Iris pigment epithelial cell (primary cell): ENCODE measurements around the gene RBFOX2.

Experiments
- DNase-seq: peaks from one replicate; pipeline ENCODE4 v3.0.0-alpha.2; 2011; ENCODE audit warnings: low read depth

The RBFOX2 gene

DNA sequence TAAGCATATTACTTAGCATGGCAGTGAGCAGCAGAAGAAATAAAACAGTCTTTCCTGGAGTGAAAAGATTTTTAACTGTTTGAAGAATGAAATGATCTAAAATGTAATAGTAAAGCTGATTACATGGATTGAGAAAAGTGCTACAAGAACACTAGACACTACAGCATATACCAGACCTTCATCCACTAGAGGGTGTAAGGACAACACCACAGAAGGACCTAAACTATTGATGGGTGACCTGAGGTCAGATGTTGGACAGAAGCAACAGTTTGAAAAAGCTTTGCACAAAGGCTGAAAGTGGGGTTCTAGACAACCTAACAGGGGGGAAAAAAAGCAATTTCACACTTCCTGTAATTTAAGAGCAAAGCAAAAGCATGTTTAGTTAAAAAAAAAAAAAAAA lies 97.7 kb downstream of the RBFOX2 start:
- DNase-seq: peak; percentile 79

DNA sequence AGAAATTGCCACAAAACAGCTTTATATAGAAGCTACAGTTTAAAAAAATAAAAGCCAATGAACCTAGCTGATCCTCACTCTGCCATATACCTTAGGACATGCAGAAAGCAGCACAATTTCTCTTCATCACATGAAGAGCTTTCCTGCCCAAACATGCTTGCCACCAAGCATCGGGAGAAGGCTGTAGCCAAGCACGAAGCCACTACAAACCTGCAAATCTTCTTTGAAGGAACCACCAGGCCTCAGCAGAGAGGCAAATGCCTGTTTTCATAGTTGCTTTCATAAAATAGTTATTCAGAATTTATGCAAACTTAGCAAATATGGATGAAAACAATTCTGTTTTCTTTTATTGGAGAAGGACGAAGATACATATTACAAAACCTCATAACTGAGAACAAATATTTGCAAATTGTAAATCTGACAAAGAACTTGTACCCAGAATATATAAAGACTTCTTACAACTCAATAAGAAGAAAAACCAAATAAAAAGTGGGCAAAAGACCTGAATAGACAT lies 100.3 kb downstream of the RBFOX2 start:
- DNase-seq: no peak

DNA sequence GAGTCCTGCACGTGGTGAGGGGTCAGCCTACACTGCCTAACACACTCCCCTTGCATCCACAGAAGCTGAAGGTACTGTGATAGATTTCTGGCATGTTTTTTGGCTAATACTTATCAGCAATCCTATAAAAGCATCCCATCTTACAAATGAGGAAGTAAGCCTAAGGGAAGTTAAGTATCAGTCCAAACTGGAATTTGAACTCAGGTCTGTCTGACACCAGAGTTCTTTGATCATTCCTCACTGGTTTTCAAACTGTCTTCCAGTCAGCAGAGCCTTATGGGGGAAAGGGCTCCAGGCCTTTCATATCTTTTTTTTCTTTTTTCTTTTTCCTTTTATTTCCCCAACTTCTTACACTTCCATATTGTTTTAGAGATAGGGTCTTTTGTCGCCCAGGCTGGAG lies 105.6 kb downstream of the RBFOX2 start:
- DNase-seq: no peak

DNA sequence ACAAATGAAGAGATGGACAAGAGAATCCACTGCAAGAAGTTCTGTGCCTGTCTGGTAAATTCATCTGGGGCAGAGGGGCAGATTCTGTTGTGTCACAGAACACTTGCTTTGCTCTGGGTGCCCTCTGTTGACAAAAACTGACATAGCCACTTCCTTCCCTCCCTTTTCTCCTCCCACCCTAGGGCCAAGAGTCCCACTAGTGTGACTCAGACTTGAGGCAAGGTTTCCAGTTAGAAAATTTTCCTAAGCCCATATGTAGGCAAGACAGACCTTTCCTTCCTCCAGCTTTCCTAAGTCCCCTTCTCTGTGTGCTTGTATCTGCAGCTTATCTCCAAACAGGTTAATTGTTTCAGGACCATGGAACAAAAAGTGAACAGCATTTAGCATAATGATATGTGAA lies 106.8 kb downstream of the RBFOX2 start:
- peak; percentile 90 for DNase-seq

DNA sequence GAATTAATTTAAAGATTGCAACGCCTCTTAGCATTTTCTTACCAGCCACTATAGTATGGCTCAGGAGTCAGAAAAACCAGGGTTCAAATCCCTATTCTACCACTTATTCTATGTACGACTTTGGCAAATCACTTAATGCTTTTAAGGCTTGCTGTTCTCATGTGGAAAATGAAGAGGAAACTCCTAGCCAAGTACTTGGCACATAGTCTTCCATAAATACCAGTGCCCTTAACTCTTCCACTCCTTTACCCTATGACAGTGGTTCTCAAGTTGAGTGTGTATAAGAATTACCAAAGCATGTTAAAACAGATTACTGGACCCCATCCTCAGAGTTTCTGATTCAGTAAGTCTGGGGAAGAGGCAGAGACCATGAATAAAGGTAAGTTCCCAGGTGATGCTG lies 107.6 kb downstream of the RBFOX2 start:
- no peak for DNase-seq

DNA sequence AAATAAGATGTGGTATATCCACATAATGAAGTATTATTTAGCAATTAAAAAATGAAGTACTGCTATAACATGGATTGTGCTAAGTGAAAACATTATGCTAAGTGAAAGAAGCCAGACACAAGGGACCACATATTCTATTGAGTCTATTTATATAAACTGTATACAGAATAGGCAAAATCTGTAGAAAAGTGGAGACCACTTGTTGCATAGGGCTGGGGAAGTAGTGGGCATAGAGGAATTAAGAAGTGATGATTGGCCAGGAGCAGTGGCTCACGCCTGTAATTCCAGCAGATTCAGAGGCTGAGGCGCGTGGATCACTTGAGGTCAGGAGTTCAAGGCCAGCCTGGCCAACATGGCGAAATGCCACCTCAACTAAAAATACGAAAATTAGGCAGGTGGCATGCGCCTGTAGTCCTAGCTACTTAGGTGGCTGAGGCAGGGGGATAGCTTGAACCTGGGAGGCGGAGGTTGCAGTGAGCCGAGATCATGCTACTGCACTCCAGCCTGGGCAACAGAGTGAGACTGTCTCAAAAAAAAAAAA lies 109.6 kb downstream of the RBFOX2 start:
- DNase-seq: no peak

DNA sequence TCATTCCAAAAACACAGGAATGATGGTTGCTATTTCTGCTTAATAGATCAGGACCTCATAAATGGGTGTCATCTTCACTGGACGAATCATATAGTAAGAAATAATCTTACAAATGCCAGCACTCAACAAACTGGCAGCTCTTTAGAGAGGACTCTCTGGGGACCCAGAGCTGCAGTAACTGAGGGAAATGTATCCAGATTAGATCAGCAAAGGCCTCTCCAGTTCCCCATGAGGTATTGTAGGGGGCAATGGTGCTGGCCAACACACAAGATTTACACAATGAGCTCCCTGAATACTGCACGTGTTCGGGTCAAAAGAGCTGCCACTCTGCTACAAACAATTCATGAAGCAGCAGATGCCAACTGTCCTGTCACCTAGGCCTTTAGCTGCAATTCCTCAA lies 110.2 kb downstream of the RBFOX2 start:
- no peak for DNase-seq

DNA sequence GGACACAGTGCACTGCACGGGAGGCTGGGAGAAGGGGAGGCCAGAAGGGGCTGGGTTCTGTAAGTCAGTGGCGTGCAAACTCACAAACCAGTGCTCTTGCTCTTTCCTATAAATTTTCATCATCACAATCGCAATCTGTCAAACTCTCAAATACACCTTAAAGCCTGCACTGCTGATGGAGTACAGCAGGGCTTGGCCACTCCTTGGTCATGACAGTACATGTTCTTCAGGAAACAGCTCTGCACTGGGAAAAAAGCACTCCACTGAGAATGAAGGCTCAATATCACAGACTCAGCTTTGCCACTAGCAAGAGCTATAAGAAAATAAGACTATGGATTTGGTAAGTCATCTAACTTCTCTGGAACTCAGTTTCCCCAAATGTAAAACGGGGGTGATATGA lies 111.0 kb downstream of the RBFOX2 start:
- no peak for DNase-seq

DNA sequence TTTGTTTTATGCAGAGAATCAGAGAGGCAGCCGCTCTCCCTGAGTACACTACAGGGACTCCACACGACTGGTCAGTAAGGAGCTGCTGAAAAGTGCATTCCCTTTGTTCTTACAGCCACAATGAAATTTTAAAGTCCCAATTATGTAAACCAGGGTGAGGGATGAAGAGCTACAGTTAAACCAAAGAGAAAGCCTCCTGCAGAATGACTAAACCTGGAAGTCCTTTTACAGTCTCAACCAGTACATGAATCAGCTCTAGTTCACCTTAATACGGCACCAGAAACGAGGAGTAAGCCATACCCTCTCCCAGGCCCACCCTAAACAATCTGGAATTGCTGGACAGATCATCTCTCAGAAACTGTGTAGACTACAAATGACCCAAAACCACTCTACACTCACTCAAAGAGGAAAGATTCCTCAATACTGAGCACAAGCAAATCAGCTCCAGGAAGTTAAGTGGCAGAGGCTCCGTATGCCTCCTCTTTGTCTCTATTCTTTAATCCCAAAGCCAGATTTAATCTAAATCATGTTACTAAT lies 113.1 kb downstream of the RBFOX2 start:
- DNase-seq: peak; percentile 43

DNA sequence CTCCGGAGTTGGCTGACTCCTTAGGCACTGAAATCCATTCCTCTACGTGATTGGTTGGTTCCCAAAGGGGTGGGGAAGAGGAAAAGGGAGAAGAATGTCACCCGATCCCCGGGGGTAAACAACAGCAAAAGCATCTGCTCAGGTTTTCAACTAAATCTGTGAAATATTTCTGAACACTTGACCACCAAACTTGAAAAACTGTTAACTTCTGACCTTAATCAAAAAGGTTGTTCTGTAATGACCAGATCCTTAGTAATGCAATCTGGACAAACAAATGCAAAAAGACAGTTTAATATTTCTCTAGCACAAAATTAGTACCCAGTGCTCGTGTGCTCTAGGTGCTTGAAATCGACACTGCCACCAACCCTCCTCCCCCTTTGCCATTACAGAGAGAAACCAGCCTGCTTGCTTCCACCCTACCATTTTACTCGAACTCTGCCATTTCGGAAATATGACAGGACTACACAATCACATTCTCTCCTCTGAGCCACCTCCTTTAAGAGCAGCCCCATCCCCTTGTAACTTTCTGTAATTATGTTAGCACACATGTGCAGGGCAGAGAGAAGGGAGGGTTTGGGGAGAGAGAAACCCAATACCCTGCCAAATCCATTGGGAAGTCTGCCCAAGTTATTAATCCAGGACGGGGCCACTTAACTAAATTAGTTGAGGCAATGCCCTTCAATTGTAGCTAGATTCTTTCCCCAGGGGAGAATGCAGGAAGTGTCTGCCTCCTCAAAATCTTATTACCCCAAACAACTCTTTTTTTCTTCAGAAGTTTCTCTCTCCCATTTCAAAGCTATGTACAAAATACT lies 113.8 kb downstream of the RBFOX2 start:
- DNase-seq: peak; percentile 93

DNA sequence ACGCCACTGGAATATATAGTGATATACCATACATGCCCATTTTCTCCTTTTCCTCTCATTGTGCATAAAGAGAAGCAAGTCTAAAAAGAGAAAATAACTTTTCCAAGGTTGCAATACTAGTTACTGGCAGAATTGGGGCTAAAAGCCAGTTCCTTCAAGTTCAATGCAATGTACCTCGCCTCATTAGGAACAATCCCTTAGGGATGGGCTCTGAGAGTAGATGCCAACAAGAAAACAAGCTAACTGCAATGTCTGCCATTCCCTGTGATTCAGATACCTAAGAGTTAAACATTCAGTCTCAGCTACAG lies 114.3 kb downstream of the RBFOX2 start:
- DNase-seq: no peak

DNA sequence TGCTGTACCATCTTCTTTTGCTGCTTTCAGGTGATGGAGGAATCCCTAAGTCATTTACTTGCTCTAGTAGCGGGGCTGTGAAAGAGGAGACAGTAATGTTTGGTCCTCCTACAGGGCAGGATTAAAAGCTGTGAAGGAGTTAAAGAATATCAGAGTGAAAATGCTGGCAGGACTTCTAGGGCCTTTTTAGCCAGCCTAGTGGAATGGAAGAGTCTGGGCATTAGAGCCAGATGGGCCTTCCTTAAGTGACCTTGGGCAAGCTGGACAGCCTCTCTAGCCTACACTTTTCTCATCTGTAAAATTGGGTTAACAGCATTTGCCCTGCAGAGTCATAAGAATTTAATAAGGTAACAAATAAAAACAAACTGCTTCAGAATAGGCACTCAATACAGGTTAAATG lies 114.7 kb downstream of the RBFOX2 start:
- no peak for DNase-seq

DNA sequence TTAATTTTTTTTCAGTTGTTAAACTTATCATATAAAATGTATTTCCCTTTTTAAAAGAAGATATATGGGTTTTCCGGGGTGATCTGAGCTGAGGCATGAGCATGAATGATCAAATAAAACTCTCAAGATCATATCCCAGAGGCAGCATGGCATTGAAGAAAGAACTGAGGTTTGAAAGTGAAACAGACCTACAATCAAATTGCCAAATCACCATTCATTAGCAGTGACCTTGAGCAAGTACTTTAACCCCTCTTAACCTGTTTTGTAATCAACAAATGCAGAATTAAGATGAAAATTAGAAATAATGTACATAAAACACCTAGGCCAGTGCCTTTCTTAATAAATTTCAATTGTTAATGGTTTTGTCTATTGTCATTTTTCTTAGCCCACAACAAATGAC lies 116.0 kb downstream of the RBFOX2 start:
- DNase-seq: no peak

DNA sequence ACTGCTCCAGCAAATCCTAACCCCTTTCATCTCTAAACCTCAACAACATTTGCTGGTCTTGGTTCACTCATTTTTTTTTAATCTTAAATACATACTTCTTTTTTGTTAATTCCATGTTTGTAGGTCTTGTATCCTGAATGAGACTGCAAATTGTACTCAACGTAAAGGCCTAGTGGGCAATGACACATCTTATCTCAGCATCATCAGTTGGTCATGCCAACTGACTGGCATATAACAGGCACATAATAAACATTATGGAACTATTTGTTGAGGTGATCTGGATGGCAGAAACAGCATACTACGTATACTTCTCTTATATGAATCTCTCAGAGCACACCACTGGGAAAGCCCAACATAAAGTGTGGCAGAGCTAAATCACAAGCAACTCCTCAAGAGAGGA lies 116.7 kb downstream of the RBFOX2 start:
- DNase-seq: no peak

DNA sequence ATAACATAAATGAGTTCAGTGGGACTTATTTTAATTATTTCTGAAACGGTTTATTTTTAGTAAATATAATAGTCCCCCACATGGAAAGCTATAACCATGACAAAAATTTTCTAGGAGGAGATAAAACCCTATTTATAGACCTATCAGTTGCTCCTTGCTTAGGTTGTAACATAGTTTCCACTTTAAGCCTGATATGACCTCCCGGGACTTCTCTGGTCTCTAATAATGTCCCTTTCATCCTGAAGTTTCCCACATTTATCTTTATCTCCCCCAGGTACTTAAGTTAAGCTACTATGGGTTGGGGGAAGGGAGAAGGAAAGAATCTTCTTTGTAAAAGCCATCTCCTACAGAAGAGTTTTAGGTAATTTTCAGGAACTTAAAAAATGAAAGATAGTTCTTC lies 117.7 kb downstream of the RBFOX2 start:
- no peak for DNase-seq

DNA sequence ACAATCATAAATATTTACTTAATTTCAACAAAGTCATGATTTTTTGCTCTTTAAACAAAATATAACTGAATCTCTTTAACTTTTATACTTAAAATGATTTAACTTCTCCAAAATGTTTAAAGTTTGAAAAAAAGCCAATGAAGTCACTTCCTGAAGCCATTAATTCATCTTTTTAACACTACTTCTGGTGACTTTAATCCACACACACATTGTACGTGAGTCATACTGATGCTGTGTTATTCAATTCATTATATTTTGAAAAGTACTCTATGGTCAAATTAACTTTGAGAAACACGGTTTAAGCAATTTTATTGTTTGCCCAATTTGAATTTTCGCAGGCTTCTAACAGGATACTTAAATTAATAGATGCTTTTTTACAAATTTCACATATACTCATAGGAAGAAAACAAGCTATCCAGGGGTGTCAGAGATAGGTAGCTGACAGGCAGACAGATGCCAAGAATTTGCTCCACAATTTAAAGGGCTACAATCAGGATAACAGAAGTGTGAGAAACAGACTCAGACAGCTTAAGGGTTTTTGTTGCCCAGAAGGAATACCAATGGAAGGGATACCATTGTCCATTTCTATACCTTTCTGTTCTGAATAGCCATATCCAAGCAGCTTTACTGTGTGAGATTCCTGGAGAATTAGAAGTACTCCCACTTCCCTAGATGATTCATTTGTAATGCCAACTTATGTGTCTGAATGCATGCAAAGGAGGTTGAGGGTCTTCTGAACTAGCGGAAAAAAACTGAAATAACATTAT lies 118.4 kb downstream of the RBFOX2 start:
- DNase-seq: no peak

DNA sequence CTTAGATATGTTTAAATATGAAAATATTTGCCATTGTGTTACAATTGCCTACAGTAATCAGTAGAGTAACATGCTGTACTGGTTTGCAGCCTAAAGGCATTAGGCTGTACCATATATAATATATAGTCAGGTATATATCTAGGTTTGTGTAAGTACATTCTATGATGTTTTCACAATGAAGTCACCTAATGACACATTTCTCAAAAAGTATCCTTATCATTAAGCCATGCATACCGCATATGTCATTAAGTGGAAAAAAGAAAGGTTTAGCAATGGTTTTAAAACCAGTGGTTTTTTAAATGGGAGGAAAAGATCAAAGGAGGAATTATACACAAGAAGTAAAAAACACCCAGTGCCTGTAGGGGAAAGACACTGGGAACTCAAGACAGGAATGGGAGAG lies 122.7 kb downstream of the RBFOX2 start:
- DNase-seq: no peak

DNA sequence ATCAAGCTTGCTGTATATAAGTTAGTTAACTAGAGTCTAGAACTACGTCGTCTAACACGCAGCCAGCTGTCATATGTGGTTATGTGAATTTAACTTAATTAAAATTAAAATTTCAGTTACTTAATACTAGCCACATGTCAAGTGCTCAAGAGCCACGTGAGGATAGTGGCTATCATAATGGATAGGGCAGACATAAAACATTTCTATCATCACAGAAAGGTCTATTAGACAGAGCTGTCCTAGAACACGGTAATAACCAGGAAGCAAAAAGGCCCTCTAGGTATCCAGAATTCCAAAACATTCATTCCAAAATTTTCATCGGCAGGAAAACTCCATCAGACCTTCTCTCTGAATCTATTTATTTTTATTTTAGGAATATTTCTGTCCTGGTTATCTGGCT lies 123.9 kb downstream of the RBFOX2 start:
- no peak for DNase-seq

DNA sequence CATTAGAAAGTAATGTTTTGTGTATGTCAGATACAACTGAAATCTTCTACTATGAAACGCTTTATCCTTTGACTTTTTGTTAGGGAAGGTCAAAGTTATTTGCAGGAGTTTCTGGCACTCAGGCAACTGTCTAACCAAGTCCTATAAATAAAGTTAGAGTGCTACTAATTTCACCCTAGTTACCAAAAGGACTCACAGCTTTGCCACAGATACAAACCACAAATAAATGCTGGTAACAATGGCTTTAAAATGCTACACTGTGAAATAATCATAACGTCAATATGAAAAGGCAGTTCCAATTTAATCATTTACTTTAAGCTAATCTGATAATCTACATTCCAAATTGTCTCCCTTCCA lies 124.3 kb downstream of the RBFOX2 start:
- no peak for DNase-seq

DNA sequence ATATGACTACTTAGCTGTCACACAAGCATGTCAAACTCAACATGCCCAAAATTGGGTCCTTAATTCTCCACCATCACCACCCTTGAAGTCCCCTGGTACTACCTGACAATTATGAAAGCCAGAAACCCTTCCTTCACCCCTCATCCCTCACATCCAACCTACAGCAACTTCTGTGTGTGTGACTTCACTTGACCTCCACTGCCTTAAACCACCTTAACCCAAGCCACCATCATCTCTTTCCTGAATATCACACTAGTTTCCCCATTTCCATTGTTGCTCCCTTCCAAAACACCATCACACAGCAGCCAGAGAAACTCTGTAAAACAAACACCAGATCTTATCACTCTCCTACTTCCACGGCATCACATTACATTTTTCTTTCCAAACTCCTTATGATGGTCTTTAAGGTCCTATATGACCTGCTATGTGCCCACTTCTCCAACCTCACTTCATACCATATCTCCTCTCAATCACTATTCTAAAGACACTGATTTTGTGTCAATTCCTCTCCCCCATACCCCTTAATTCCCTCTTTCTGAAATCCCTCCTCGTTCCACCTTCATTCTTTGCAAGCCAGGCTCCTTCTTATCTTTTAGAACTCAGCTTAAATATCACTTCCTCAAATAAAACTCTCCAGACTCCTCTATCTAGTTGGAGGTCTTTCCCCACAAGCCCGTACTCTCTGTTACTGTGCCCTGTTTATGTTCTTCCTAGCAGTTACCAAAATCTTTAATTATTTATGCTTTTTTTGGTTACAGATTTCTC lies 124.9 kb downstream of the RBFOX2 start:
- DNase-seq: no peak

DNA sequence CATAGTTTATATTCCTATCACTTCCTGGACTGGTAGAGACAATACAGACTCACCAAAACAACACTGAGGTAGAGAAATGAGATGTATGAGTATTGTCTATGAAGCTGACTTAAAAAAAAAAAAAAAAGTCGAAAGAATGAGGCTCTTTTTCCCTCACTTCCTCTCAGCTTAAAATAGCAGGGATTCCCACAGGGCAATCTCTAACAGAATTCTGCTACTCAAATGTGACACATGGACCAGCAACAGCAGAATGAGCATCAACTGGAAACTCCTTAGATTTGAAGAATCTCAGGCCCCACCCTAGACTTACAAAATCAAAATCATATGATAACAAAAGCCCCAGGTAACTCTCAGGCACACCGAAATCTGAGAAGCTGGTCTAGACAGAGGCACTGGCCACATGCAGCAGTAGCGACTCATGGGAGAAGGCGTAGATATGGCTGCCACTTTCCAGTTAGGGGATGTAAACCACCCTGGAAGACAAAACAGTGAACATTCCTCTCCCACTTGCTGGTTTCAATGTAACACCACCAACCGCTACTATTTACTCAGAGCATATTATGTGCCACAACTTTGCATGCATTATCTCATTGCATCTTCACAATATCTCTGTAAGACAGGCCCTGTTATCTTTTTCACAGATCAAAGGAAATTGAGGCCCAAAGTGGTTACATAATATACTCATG lies 128.0 kb downstream of the RBFOX2 start:
- peak; percentile 67 for DNase-seq

DNA sequence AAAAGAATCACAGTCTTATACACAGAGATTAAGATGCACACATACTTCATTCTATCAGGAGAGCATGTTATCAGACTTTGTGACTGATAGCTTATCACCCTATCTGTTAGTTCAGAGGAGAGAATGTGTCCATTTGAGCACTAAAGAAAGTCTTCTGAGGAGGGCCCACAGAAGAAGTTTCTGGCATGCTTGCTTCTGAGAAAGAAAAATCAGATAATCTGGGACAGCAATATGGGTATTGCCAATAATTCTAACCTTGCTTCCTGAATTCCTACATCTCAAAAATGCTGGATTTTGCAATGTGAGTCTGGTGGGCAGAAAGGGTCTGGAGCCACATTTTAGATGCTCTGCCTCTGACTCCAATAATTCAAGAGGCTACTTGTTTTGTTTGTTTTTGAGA lies 128.9 kb downstream of the RBFOX2 start:
- DNase-seq: no peak
